HFF-Myc (cell line): ENCODE data around the gene EEPD1.

ENCODE experiments used
- DNase-seq: peaks from one replicate; pipeline ENCODE4 v3.0.0-alpha.2; 2011; ENCODE audit warnings: low read depth; ENCODE audit errors: extremely low read depth
- H3K4me3 ChIP-seq: replicated peaks from 2 replicates; pipeline ENCODE4 v1.5.1; 2011; ENCODE audit warnings: low read depth, mild to moderate bottlenecking, control low read depth, low read length
- TF ChIP-seq, protein P1 (sequence below): IDR thresholded peaks from 2 replicates; pipeline ENCODE4 v1.5.1; 2012; ENCODE audit warnings: mild to moderate bottlenecking, low read depth, low read length, control low read depth; ENCODE audit errors: missing control alignments

EEPD1 gene

DNA sequence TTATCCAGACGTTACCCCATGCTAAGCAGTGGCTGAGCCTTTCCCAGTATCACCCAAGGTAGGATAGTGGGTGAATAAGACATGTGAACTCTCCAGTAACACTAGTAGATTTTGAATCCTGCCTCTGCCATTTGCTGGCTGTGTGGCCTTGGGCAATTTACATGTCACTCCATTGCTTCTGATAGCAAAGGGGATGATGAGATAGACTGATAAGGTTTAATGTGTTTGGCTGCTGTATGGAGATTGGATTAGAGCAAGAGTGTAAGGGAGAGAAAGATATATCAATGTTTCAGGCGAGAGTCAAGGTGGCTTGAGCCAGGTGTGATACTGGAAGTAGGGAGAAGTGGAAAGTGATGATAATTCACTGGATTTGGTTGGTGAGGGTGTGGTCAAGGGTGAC is 40.1 kb upstream of the EEPD1 start:
- no peak overlapping the region for H3K4me3 ChIP-seq
- TF ChIP-seq, protein P1, sequence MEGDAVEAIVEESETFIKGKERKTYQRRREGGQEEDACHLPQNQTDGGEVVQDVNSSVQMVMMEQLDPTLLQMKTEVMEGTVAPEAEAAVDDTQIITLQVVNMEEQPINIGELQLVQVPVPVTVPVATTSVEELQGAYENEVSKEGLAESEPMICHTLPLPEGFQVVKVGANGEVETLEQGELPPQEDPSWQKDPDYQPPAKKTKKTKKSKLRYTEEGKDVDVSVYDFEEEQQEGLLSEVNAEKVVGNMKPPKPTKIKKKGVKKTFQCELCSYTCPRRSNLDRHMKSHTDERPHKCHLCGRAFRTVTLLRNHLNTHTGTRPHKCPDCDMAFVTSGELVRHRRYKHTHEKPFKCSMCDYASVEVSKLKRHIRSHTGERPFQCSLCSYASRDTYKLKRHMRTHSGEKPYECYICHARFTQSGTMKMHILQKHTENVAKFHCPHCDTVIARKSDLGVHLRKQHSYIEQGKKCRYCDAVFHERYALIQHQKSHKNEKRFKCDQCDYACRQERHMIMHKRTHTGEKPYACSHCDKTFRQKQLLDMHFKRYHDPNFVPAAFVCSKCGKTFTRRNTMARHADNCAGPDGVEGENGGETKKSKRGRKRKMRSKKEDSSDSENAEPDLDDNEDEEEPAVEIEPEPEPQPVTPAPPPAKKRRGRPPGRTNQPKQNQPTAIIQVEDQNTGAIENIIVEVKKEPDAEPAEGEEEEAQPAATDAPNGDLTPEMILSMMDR: no peak
- no peak for DNase-seq

DNA sequence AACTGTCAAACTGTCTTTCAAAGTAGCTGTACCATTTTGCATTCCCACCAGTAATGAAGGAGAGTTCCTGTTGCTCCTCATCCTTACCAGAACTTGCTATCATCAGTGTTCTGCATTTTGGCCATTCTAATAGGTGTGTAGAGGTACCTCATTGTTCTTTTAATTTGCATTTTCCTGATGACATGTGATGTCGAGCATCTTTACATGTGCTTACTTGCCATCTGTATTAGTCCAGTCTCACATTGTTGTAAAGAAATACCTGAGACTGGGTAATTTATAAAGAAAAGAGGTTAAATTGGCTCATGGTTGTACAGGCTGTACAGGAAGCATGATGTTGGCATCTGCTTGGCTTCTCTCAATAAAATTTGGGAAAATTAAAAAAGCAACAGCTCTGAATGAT is 38.7 kb upstream of the EEPD1 start:
- no peak for DNase-seq
- TF ChIP-seq, protein P1: no peak
- no peak overlapping the region for H3K4me3 ChIP-seq

DNA sequence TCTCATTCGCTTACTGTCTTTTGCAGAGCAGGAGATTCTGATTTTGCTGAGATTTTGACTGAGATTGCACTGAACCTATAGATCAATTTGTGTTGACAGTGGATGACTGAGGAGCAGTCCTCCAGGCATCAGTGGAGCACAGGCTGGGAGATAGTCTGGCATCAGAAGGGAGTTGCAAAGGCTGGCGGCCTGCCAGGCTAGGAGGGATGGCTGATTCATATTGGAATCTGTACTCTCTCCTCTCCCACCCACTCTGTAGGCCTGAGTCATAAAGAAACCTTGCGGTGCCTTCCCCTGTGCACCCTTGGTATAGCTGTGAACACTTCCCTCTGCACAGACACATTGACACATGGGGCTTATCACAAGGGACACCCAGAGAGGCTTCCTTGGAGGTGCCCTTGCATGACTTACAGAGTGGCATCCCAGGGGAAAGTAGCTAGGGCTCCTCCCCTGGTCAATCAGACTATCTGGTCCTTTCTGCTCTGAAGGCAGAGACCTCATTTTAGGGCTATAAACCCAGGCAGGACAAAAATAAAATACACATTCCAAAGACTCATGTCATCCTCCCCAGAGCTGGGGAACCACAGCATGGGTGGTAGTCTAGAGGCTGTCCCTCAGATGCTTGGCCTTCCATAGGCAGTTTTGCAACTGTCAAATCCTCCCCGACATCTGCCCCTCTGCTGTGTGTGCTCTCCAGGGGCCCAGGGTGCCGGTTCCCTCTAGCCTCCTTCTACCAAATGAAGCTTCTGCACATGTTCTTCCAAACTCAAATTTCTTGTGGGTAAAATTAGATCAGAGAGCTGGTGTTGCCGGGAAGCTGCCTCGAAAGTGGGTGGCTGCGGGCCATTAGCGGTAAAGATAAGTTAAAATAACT is 37.4 kb upstream of the EEPD1 start:
- DNase-seq: peak; percentile 87
- TF ChIP-seq, protein P1: no peak

DNA sequence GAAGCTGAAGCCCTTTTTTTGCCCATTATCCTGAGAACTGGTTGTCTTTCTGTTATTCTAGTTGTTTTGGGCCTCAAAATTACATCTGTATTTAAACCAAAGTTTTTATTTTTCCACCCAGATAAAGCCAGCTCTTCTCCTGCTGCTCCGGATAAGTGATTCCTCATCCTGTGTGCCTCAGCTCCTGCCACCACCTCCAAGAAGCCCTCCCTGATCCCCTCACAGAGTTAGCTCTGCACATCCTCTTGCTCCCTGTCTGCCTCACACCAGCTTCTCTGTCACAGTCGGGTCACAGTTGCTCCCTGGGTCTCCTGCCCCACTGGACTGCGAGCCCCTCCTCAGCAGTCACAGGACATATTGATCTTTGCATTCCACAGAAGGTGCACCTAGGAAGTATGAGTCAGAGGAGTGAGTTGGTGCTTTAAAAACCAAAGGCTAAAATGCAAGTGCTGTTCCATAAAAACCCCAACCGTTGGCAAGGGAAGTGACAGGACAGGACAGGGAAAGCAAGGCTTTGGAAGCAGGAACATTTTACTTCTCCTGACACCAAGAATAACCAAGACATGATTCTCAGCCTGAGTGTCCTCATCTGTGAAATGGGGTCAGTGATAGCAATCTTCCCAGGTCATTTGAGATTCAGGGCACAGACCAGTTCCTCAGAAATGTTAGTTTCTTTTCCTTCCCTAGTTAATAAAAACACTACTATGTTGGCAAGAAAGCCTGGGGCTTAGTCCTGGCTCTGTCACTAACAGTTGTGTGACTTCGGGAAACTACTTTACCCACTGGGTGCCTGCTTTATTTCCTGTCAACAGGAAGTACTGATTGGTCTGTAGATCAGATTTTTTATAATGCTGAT is 36.5 kb upstream of the EEPD1 start:
- TF ChIP-seq, protein P1: no peak
- no peak for DNase-seq
- H3K4me3 ChIP-seq: peak overlapping the region; percentile 2

More for the DNA sequence above, 37.4 kb upstream of the EEPD1 start:
- H3K4me3 ChIP-seq: peak overlapping the region; percentile 10; the same call in 1 of the 2 replicates

DNA sequence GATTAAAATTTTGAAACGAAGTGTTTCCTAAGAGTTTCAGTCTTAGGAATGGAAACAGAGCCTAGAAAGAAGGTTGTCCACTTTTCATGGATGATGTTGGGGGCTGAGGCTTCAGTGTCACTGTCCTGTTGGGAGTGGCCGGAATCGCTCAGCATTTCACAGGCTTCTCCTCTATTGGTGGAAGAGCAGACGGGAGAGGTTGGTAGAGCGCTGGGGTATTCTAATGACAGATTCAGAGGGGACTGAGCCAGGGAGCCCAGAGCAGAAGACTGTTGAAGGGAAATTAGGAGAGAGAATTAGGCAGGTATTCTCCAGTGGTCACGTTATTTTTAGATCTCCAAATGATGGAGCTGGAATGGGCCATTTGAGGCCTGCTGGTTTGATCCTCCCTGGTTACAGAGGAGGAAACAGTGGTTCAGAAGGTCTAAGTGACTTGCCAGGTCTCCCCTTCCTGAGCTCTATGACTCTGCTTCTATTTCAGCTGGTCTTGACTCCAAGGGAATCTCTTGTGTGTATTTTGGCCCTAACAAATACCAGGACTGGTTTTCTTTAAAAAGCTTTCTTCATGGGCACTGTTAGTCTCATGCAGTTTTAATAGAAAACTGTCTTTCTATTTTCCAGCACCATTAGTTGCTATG is 35.7 kb upstream of the EEPD1 start:
- DNase-seq: no peak
- H3K4me3 ChIP-seq: no peak overlapping the region
- TF ChIP-seq, protein P1: no peak

DNA sequence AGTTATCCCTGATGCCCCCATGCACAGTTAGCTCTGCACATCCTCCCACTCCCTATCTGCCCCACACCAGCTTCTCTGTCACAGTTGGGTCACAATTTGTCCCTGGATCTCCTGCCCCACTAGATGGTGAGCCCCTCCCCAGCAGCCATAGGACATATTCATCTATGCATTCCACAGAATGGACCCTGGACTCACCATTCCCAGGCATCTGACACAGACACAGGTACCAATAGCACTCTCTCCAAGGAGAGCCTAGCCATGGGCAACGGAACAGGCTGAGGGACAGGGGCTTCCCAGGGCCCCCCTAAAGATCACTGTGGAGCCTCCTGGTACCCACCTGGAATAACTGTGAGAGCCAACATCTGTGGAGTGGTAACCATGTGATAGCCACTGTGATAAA is 34.7 kb upstream of the EEPD1 start:
- no peak for DNase-seq
- H3K4me3 ChIP-seq: no peak overlapping the region
- TF ChIP-seq, protein P1: no peak
